Esophagus muscularis mucosa (tissue), 4 donors: ENCODE data around the gene IL22.

Source experiments
- EP300 ChIP-seq: sonication (generic); formaldehyde crosslinking; IDR thresholded peaks from one replicate; pipeline ENCODE4 v1.6.1; 2017; ENCODE audit warnings: antibody characterized with exemption
- POLR2A ChIP-seq: fragments of 450-650 bp; IDR thresholded peaks from one replicate; pipeline ENCODE4 v1.6.1; 2017; ENCODE audit warnings: antibody characterized with exemption, moderate library complexity, mild to moderate bottlenecking, low read depth
- TF ChIP-seq, protein P1 (sequence below), 3 experiments: fragments of 200-600 bp in 2 of 3; fragments of 450-650 bp in 1 of 3; sonication (generic) in 2 of 3; IDR thresholded peaks; one replicate each; pipeline ENCODE4 v1.5.1; 2017 to 2019; ENCODE audit warnings: antibody characterized with exemption in 3 of 3, mild to moderate bottlenecking in 2 of 3, moderate library complexity in 1 of 3

DNA sequence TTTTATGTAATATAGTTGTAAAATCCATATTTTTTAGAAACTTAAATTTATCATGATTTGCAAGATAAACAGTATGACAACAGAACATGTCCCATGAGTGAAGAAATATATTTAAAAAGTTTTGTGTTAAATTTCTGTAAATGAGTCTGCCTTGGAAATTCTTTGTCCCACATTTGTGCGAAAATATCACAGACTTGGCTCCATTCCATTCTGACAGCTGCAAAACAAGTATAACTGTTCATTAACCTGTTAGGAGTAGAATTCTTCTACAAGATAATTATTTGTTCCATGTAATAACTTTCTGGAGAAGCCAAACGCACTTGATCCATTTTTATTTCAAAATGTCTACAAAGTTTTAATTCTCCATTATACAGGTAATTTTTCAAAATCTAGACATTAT lies 40.8 kb upstream of the IL22 start:
- TF ChIP-seq, protein P1, sequence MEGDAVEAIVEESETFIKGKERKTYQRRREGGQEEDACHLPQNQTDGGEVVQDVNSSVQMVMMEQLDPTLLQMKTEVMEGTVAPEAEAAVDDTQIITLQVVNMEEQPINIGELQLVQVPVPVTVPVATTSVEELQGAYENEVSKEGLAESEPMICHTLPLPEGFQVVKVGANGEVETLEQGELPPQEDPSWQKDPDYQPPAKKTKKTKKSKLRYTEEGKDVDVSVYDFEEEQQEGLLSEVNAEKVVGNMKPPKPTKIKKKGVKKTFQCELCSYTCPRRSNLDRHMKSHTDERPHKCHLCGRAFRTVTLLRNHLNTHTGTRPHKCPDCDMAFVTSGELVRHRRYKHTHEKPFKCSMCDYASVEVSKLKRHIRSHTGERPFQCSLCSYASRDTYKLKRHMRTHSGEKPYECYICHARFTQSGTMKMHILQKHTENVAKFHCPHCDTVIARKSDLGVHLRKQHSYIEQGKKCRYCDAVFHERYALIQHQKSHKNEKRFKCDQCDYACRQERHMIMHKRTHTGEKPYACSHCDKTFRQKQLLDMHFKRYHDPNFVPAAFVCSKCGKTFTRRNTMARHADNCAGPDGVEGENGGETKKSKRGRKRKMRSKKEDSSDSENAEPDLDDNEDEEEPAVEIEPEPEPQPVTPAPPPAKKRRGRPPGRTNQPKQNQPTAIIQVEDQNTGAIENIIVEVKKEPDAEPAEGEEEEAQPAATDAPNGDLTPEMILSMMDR (IDR thresholded peaks at IDR 0.05) = no peak
- no peak for TF ChIP-seq POLR2A
- TF ChIP-seq EP300 = no peak
